HEK293 (cell line): ENCODE data around the gene GID8.
A peak's percentile ranks its signal among the peaks of the same experiment; 100 is the strongest.

Source experiments
- GLIS1 ChIP-seq: fragments of 450-650 bp; formaldehyde crosslinking; IDR thresholded peaks from 2 replicates; pipeline ENCODE4 v1.5.1; 2016; ENCODE audit warnings: missing biosample characterization, missing genetic modification characterization
- KLF1 ChIP-seq: fragments of 450-650 bp; formaldehyde crosslinking; IDR thresholded peaks from 2 replicates; pipeline ENCODE4 v1.5.1; 2016; ENCODE audit warnings: missing biosample characterization, missing genetic modification characterization
- KLF10 ChIP-seq: fragments of 450-650 bp; IDR thresholded peaks from 2 replicates; pipeline ENCODE4 v1.5.1; 2018; ENCODE audit warnings: missing biosample characterization, mild to moderate bottlenecking, missing genetic modification characterization
- KLF9 ChIP-seq: fragments of 450-650 bp; formaldehyde crosslinking; IDR thresholded peaks from 2 replicates; pipeline ENCODE4 v1.5.1; 2016; ENCODE audit warnings: missing biosample characterization, missing genetic modification characterization, low read depth
- SCRT1 ChIP-seq: fragments of 450-650 bp; formaldehyde crosslinking; IDR thresholded peaks from 2 replicates; pipeline ENCODE4 v1.5.1; 2016; ENCODE audit warnings: missing biosample characterization, missing genetic modification characterization, borderline replicate concordance
- SP3 ChIP-seq: fragments of 450-650 bp; formaldehyde crosslinking; IDR thresholded peaks from 2 replicates; pipeline ENCODE4 v1.5.1; 2016; ENCODE audit warnings: missing biosample characterization, missing genetic modification characterization
- SP7 ChIP-seq: fragments of 450-650 bp; formaldehyde crosslinking; IDR thresholded peaks from 2 replicates; pipeline ENCODE4 v1.5.1; 2016; ENCODE audit warnings: missing biosample characterization, missing genetic modification characterization
- TRIM28 ChIP-seq: IDR thresholded peaks from 2 replicates; pipeline ENCODE4 v1.6.1; 2011; ENCODE audit warnings: low read length, control low read depth, borderline replicate concordance
- YY1 ChIP-seq: fragments of 450-650 bp; formaldehyde crosslinking; IDR thresholded peaks from 2 replicates; pipeline ENCODE4 v1.5.1; 2018; ENCODE audit warnings: missing biosample characterization, missing genetic modification characterization
- ZBTB17 ChIP-seq: fragments of 450-650 bp; formaldehyde crosslinking; IDR thresholded peaks from 2 replicates; pipeline ENCODE4 v1.5.1; 2016; ENCODE audit warnings: missing biosample characterization, missing genetic modification characterization
- ZBTB20 ChIP-seq: fragments of 450-650 bp; formaldehyde crosslinking; IDR thresholded peaks from 2 replicates; pipeline ENCODE4 v1.5.1; 2016; ENCODE audit warnings: missing biosample characterization, missing genetic modification characterization
- ZEB2 ChIP-seq: fragments of 450-650 bp; formaldehyde crosslinking; IDR thresholded peaks from 2 replicates; pipeline ENCODE4 v1.5.1; 2016; ENCODE audit warnings: missing biosample characterization, missing genetic modification characterization
- ZNF140 ChIP-seq: fragments of 450-650 bp; formaldehyde crosslinking; IDR thresholded peaks from 2 replicates; pipeline ENCODE4 v1.5.1; 2016; ENCODE audit warnings: missing biosample characterization, missing genetic modification characterization
- ZNF146 ChIP-seq: fragments of 450-650 bp; formaldehyde crosslinking; IDR thresholded peaks from 2 replicates; pipeline ENCODE4 v1.5.1; 2016; ENCODE audit warnings: missing biosample characterization, missing genetic modification characterization
- ZNF202 ChIP-seq: fragments of 450-650 bp; formaldehyde crosslinking; IDR thresholded peaks from 2 replicates; pipeline ENCODE4 v1.5.1; 2016; ENCODE audit warnings: missing biosample characterization, missing genetic modification characterization, borderline replicate concordance
- ZNF311 ChIP-seq: fragments of 450-650 bp; formaldehyde crosslinking; IDR thresholded peaks from 2 replicates; pipeline ENCODE4 v1.5.1; 2017; ENCODE audit warnings: missing biosample characterization, missing genetic modification characterization, borderline replicate concordance
- ZNF335 ChIP-seq: fragments of 450-650 bp; formaldehyde crosslinking; conservative IDR thresholded peaks from 2 replicates; pipeline ENCODE4 v1.5.1; 2016; ENCODE audit warnings: missing biosample characterization, missing genetic modification characterization
- ZNF366 ChIP-seq: fragments of 450-650 bp; formaldehyde crosslinking; conservative IDR thresholded peaks from 2 replicates; pipeline ENCODE4 v1.5.1; 2016; ENCODE audit warnings: missing biosample characterization, missing genetic modification characterization
- ZNF423 ChIP-seq: fragments of 450-650 bp; formaldehyde crosslinking; IDR thresholded peaks from 2 replicates; pipeline ENCODE4 v1.5.1; 2016; ENCODE audit warnings: missing biosample characterization, missing genetic modification characterization
- ZNF501 ChIP-seq: fragments of 450-650 bp; formaldehyde crosslinking; IDR thresholded peaks from 2 replicates; pipeline ENCODE4 v1.5.1; 2016; ENCODE audit warnings: missing biosample characterization, missing genetic modification characterization
- ZNF561 ChIP-seq: fragments of 450-650 bp; IDR thresholded peaks from 2 replicates; pipeline ENCODE4 v1.5.1; 2018; ENCODE audit warnings: missing biosample characterization, missing genetic modification characterization, borderline replicate concordance
- ZNF658 ChIP-seq: fragments of 450-650 bp; formaldehyde crosslinking; IDR thresholded peaks from 2 replicates; pipeline ENCODE4; 2016; ENCODE audit warnings: missing biosample characterization, missing genetic modification characterization
- ZNF664 ChIP-seq: fragments of 450-650 bp; formaldehyde crosslinking; IDR thresholded peaks from 2 replicates; pipeline ENCODE4 v1.5.1; 2016; ENCODE audit warnings: missing biosample characterization, missing genetic modification characterization
- ZNF777 ChIP-seq: fragments of 450-650 bp; formaldehyde crosslinking; IDR thresholded peaks from 2 replicates; pipeline ENCODE4 v1.5.1; 2017; ENCODE audit warnings: missing biosample characterization, missing genetic modification characterization, borderline replicate concordance
- ZSCAN30 ChIP-seq: fragments of 450-650 bp; IDR thresholded peaks from 2 replicates; pipeline ENCODE4 v1.5.1; 2018; ENCODE audit warnings: missing biosample characterization, mild to moderate bottlenecking, missing genetic modification characterization, moderate library complexity
- ZXDB ChIP-seq: fragments of 450-650 bp; formaldehyde crosslinking; IDR thresholded peaks from 2 replicates; pipeline ENCODE4 v1.5.1; 2016; ENCODE audit warnings: missing biosample characterization, missing genetic modification characterization
- TF ChIP-seq, protein P1 (sequence below): fragments of 450-650 bp; formaldehyde crosslinking; IDR thresholded peaks from 2 replicates; pipeline ENCODE4 v1.5.1; 2017; ENCODE audit warnings: missing biosample characterization, missing genetic modification characterization
- TF ChIP-seq, protein P2 (sequence below): fragments of 450-650 bp; formaldehyde crosslinking; IDR thresholded peaks from 2 replicates; pipeline ENCODE4 v1.5.1; 2016; ENCODE audit warnings: missing biosample characterization, missing genetic modification characterization
- TF ChIP-seq, protein P3 (sequence below): fragments of 450-650 bp; formaldehyde crosslinking; IDR thresholded peaks from 2 replicates; pipeline ENCODE4 v1.5.1; 2016; ENCODE audit warnings: missing biosample characterization, missing genetic modification characterization
- TF ChIP-seq, protein P4 (sequence below): fragments of 450-650 bp; formaldehyde crosslinking; IDR thresholded peaks from 2 replicates; pipeline ENCODE4 v1.5.1; 2016; ENCODE audit warnings: missing biosample characterization, missing genetic modification characterization
- TF ChIP-seq, protein P5 (sequence below): fragments of 450-650 bp; formaldehyde crosslinking; conservative IDR thresholded peaks from 2 replicates; pipeline ENCODE4 v1.5.1; 2016; ENCODE audit warnings: low read depth, missing biosample characterization, missing genetic modification characterization

Gene GID8

DNA sequence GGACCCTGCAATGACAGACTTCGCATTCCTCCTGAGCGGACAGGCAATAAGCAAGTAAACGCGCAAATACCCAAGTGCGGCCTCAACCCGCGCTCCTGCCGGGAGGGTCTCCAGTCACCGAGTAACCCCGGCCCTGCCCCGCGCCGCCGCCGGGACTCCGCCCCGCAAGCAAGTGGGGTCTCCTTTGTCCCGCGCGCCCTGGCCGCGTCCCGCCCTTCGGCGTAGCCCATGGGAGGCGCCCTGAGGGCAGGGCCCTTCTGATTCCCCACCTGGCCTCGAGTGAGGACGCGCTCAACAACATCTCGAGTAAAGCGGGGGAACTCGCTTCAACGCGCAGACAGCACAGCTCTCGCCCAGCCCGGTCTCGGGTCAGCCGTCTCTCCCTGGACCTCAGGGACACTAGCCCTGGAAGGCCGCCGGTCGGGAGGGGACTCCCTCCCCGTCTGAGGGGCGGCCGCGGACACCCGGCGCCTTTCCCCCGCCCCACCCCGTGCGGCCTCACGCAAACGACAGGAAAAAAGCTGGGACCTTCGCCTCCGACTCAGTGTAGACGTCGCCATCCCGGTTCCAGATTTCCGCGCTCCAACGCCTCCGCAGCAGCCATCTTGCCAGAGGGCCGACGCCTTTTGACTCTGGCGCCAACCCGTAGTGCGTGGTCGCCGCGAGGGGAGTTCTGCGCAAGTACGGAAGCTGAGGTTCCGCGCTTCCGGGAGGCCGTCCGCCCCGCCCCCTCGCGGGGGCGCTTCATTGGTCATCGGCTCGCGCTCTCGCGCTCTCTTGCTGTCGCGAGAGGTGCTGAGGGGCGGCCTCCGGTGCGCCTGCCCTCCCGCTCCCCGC, 461 bp upstream of the GID8 start (continued):
- TF ChIP-seq, protein P1, sequence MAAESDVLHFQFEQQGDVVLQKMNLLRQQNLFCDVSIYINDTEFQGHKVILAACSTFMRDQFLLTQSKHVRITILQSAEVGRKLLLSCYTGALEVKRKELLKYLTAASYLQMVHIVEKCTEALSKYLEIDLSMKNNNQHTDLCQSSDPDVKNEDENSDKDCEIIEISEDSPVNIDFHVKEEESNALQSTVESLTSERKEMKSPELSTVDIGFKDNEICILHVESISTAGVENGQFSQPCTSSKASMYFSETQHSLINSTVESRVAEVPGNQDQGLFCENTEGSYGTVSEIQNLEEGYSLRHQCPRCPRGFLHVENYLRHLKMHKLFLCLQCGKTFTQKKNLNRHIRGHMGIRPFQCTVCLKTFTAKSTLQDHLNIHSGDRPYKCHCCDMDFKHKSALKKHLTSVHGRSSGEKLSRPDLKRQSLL (tag by site-specific recombination) = peak; percentile 58
- TF ChIP-seq, protein P2, sequence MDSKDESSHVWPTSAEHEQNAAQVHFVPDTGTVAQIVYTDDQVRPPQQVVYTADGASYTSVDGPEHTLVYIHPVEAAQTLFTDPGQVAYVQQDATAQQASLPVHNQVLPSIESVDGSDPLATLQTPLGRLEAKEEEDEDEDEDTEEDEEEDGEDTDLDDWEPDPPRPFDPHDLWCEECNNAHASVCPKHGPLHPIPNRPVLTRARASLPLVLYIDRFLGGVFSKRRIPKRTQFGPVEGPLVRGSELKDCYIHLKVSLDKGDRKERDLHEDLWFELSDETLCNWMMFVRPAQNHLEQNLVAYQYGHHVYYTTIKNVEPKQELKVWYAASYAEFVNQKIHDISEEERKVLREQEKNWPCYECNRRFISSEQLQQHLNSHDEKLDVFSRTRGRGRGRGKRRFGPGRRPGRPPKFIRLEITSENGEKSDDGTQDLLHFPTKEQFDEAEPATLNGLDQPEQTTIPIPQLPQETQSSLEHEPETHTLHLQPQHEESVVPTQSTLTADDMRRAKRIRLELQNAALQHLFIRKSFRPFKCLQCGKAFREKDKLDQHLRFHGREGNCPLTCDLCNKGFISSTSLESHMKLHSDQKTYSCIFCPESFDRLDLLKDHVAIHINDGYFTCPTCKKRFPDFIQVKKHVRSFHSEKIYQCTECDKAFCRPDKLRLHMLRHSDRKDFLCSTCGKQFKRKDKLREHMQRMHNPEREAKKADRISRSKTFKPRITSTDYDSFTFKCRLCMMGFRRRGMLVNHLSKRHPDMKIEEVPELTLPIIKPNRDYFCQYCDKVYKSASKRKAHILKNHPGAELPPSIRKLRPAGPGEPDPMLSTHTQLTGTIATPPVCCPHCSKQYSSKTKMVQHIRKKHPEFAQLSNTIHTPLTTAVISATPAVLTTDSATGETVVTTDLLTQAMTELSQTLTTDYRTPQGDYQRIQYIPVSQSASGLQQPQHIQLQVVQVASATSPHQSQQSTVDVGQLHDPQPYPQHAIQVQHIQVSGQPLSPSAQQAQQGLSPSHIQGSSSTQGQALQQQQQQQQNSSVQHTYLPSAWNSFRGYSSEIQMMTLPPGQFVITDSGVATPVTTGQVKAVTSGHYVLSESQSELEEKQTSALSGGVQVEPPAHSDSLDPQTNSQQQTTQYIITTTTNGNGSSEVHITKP = peak; percentile 29; the same call in 1 of the 2 replicates
- TF ChIP-seq KLF9 (tag by site-specific recombination) = peak; percentile 89
- peak; percentile 91 for TF ChIP-seq ZEB2 (tag by site-specific recombination)
- peak; percentile 69 for TF ChIP-seq ZBTB20
- TF ChIP-seq ZNF777 (tag by site-specific recombination) = no peak
- TF ChIP-seq KLF1 (tag by site-specific recombination) = peak; percentile 84
- TF ChIP-seq SCRT1 = no peak
- no peak for TF ChIP-seq ZNF140 (tag by site-specific recombination)
- TF ChIP-seq, protein P3, sequence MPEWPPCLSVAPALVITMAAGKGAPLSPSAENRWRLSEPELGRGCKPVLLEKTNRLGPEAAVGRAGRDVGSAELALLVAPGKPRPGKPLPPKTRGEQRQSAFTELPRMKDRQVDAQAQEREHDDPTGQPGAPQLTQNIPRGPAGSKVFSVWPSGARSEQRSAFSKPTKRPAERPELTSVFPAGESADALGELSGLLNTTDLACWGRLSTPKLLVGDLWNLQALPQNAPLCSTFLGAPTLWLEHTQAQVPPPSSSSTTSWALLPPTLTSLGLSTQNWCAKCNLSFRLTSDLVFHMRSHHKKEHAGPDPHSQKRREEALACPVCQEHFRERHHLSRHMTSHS (tag by site-specific recombination) = 0 out of 2 replicates have a peak, but pooled peaks have one; percentile 18
- 0 out of 2 replicates have a peak, but pooled peaks have one; percentile 4 for TF ChIP-seq ZNF146 (tag by site-specific recombination)
- no peak for TF ChIP-seq ZNF311 (tag by site-specific recombination)
- TF ChIP-seq ZNF501 (tag by site-specific recombination) = peak; percentile 57
- 0 out of 2 replicates have a peak, but pooled peaks have one; percentile 14 for TF ChIP-seq ZNF664 (tag by site-specific recombination)
- TF ChIP-seq ZNF366 (tag by site-specific recombination) = no peak
- TF ChIP-seq ZNF335 = peak; percentile 80
- peak; percentile 95 for TF ChIP-seq YY1 (tag by site-specific recombination)
- no peak for TF ChIP-seq TRIM28
- no peak for TF ChIP-seq ZNF202 (tag by site-specific recombination)
- peak; percentile 97 for TF ChIP-seq KLF10 (tag by site-specific recombination)
- TF ChIP-seq ZNF658 = no peak
- TF ChIP-seq ZXDB (tag by site-specific recombination) = peak; percentile 93
- TF ChIP-seq GLIS1 = 0 out of 2 replicates have a peak, but pooled peaks have one; percentile 13
- TF ChIP-seq SP3 = peak; percentile 92
- peak; percentile 84; the same call in 1 of the 2 replicates for TF ChIP-seq ZNF561
- TF ChIP-seq, protein P4, sequence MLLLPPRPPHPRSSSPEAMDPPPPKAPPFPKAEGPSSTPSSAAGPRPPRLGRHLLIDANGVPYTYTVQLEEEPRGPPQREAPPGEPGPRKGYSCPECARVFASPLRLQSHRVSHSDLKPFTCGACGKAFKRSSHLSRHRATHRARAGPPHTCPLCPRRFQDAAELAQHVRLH (tag by site-specific recombination) = peak; percentile 53; the same call in 1 of the 2 replicates
- peak; percentile 19; the same call in 1 of the 2 replicates for TF ChIP-seq ZSCAN30 (tag by site-specific recombination)
- TF ChIP-seq, protein P5, sequence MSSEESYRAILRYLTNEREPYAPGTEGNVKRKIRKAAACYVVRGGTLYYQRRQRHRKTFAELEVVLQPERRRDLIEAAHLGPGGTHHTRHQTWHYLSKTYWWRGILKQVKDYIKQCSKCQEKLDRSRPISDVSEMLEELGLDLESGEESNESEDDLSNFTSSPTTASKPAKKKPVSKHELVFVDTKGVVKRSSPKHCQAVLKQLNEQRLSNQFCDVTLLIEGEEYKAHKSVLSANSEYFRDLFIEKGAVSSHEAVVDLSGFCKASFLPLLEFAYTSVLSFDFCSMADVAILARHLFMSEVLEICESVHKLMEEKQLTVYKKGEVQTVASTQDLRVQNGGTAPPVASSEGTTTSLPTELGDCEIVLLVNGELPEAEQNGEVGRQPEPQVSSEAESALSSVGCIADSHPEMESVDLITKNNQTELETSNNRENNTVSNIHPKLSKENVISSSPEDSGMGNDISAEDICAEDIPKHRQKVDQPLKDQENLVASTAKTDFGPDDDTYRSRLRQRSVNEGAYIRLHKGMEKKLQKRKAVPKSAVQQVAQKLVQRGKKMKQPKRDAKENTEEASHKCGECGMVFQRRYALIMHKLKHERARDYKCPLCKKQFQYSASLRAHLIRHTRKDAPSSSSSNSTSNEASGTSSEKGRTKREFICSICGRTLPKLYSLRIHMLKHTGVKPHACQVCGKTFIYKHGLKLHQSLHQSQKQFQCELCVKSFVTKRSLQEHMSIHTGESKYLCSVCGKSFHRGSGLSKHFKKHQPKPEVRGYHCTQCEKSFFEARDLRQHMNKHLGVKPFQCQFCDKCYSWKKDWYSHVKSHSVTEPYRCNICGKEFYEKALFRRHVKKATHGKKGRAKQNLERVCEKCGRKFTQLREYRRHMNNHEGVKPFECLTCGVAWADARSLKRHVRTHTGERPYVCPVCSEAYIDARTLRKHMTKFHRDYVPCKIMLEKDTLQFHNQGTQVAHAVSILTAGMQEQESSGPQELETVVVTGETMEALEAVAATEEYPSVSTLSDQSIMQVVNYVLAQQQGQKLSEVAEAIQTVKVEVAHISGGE (tag by site-specific recombination) = peak; percentile 54
- TF ChIP-seq ZBTB17 (tag by site-specific recombination) = peak; percentile 53
- TF ChIP-seq SP7 (tag by site-specific recombination) = peak; percentile 83
- TF ChIP-seq ZNF423 (tag by site-specific recombination) = 0 out of 2 replicates have a peak, but pooled peaks have one; percentile 26
